Endodermal cell (in vitro differentiated cells): Measurements from ENCODE around the gene ZFP69B. TPM values are rescaled to one million over a fixed set of nuclear protein-coding genes. Genes with fewer than 3 reads are reported as not detected.

Source experiments
- DNase-seq: peaks from one replicate; pipeline ENCODE4 v3.0.0-alpha.2; 2017
- H3K27ac ChIP-seq: 2 replicates; pipeline ENCODE4 v1.5.1; 2013; ENCODE audit warnings: mild to moderate bottlenecking, low read depth, low read length, moderate library complexity
- H3K27me3 ChIP-seq: 2 replicates; pipeline ENCODE4 v1.6.1; 2013; ENCODE audit warnings: mild to moderate bottlenecking, low read length, moderate library complexity; ENCODE audit not compliant: insufficient read depth, control insufficient read depth, poor library complexity, severe bottlenecking
- H3K36me3 ChIP-seq: 2 replicates; pipeline ENCODE4 v1.7.0; 2013; ENCODE audit warnings: mild to moderate bottlenecking, low read length, moderate library complexity; ENCODE audit not compliant: control insufficient read depth, insufficient read depth
- H3K4me1 ChIP-seq: one replicate; pipeline ENCODE4 v1.7.0; 2013; ENCODE audit warnings: low read length; ENCODE audit not compliant: control insufficient read depth, insufficient read depth
- H3K4me3 ChIP-seq: 2 replicates; pipeline ENCODE4 v1.5.1; 2013; ENCODE audit warnings: mild to moderate bottlenecking, low read length, moderate library complexity
- H3K9ac ChIP-seq: 2 replicates; pipeline ENCODE4 v1.6.1; 2013; ENCODE audit warnings: mild to moderate bottlenecking, low read length, moderate library complexity; ENCODE audit not compliant: poor library complexity, severe bottlenecking; ENCODE audit errors: extremely low read depth
- H3K9me3 ChIP-seq: 2 replicates; pipeline ENCODE4 v1.6.1; 2013; ENCODE audit warnings: mild to moderate bottlenecking, low read length, moderate library complexity; ENCODE audit not compliant: control insufficient read depth
- H3K27ac Mint-ChIP-seq: 2 replicates; pipeline ENCODE4 v1.8.0; 2020; ENCODE audit warnings: mixed read lengths
- H3K27me3 Mint-ChIP-seq: 2 replicates; pipeline ENCODE4 v1.8.0; 2021; ENCODE audit warnings: mild to moderate bottlenecking, mixed read lengths; ENCODE audit not compliant: insufficient read depth
- H3K36me3 Mint-ChIP-seq: 2 replicates; pipeline ENCODE4 v1.8.0; 2020; ENCODE audit warnings: low read depth, mixed read lengths
- H3K4me1 Mint-ChIP-seq: 2 replicates; pipeline ENCODE4 v1.8.0; 2020; ENCODE audit warnings: mixed read lengths
- H3K4me3 Mint-ChIP-seq: 2 replicates; pipeline ENCODE4 v1.8.0; 2020; ENCODE audit warnings: mild to moderate bottlenecking, moderate library complexity, mixed read lengths
- H3K9me3 Mint-ChIP-seq: 2 replicates; pipeline ENCODE4 v1.8.0; 2020; ENCODE audit warnings: mild to moderate bottlenecking, mixed read lengths
- CTCF ChIP-seq: fragments of 200-600 bp; sonication (generic); conservative IDR thresholded peaks from 2 replicates; pipeline ENCODE4 v1.5.0; 2021; ENCODE audit warnings: antibody characterized with exemption, mild to moderate bottlenecking
- WGBS, 2 experiments: methylation state at CpG; one replicate each; pipeline versions ENCODE4 v1.1.5 to v1.1.7; 2013; ENCODE audit warnings: missing lambda C conversion rate in 2 of 2, mixed read lengths in 1 of 2; ENCODE audit not compliant: insufficient coverage in 1 of 2, insufficient read length in 1 of 2; 5-methylcytosine and 5-hydroxymethylcytosine counted together
- total RNA-seq, 2 donors: library from RNA; stranded (reverse); fragmentation: NEBNext Ultra II Directional in 1 of 2; extraction: Animal tissue kit (Norgen Biotek cat#: 25700) in 1 of 2; gene quantifications; 2 replicates in 1 of 2; 3 replicates in 1 of 2; pipeline ENCODE4 v1.2.1, GENCODE V29; 2021

Gene ZFP69B
- total RNA-seq, 2 donors from 2014 or later, result 7.7 to 10.3 TPM

- no peak overlapping the region for H3K4me3 ChIP-seq
- no peaks in the 10 kb centered on the region for H3K27me3 ChIP-seq
- H3K4me3 Mint-ChIP-seq, result no peak overlapping the region
- H3K9me3 Mint-ChIP-seq, result no peaks in the 10 kb centered on the region
- H3K4me1 Mint-ChIP-seq, result no peaks in the 10 kb centered on the region
- no peak for TF ChIP-seq CTCF
- H3K4me1 ChIP-seq, result no peaks in the 10 kb centered on the region
- H3K27ac ChIP-seq, result peak overlapping the region; percentile 76
- H3K27me3 Mint-ChIP-seq, result no peaks in the 10 kb centered on the region
- H3K27ac Mint-ChIP-seq, result no peak overlapping the region
- no peaks in the 10 kb centered on the region for H3K9me3 ChIP-seq
- 76 to 84% methylated on average over 7 to 15 of the region's 15 CpGs for WGBS, 2 experiments
- peaks cover 45% of the 10 kb centered on the region for H3K36me3 Mint-ChIP-seq
- no peak for DNase-seq
- peaks cover 56% of the 10 kb centered on the region for H3K36me3 ChIP-seq
- H3K9ac ChIP-seq, result no peak overlapping the region
These were observed 28.6 kb upstream of the ZFP69B start for GRCh38 chr1:40421431-40422384.

GRCh38 chr1:40422630-40423263 is 27.5 kb upstream of the ZFP69B start:
- peaks cover 34% of the 10 kb centered on the region for H3K36me3 Mint-ChIP-seq

DNA sequence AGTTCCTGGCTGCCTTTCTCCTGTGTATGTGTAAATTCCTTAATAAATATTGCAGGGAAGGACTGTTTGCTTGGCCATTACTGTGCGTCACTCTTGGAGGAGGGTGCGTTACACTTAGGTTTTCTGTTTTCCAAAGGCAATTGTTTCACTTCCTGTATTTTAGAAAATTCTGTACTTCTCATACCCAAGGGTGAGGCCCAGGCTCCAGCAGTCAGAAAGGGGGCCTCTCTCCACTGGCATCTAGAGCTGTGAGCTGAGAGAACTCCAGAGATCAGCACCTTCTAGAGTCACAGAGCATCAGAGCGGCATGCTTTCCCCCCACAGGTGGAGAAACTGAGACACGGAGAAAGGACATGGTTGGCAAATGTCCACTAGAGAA is 27.0 kb upstream of the ZFP69B start:
- DNase-seq, result no peak
- H3K9me3 ChIP-seq, result no peaks in the 10 kb centered on the region
- no peak overlapping the region for H3K4me3 Mint-ChIP-seq
- TF ChIP-seq CTCF, result no peak
- H3K27me3 Mint-ChIP-seq, result no peaks in the 10 kb centered on the region
- H3K4me1 ChIP-seq, result no peaks in the 10 kb centered on the region
- peaks cover 29% of the 10 kb centered on the region for H3K36me3 Mint-ChIP-seq
- no peaks in the 10 kb centered on the region for H3K9me3 Mint-ChIP-seq
- H3K27ac ChIP-seq, result no peak overlapping the region
- H3K27ac Mint-ChIP-seq, result no peak overlapping the region
- H3K4me3 ChIP-seq, result no peak overlapping the region
- H3K9ac ChIP-seq, result no peak overlapping the region
- 96 to 100% methylated on average over 3 to 4 of the region's 4 CpGs for WGBS, 2 experiments
- no peaks in the 10 kb centered on the region for H3K27me3 ChIP-seq
- H3K36me3 ChIP-seq, result peaks cover 41% of the 10 kb centered on the region
- H3K4me1 Mint-ChIP-seq, result no peaks in the 10 kb centered on the region

More at GRCh38 chr1:40422630-40423263, 27.5 kb upstream of the ZFP69B start:
- H3K27ac Mint-ChIP-seq, result no peak overlapping the region
- H3K36me3 ChIP-seq, result peaks cover 45% of the 10 kb centered on the region
- no peaks in the 10 kb centered on the region for H3K9me3 ChIP-seq
- no peak overlapping the region for H3K9ac ChIP-seq
- no peak for TF ChIP-seq CTCF
- no peaks in the 10 kb centered on the region for H3K27me3 Mint-ChIP-seq
- DNase-seq, result no peak
- H3K27ac ChIP-seq, result no peak overlapping the region
- no peaks in the 10 kb centered on the region for H3K27me3 ChIP-seq
- no peak overlapping the region for H3K4me3 ChIP-seq
- no peak overlapping the region for H3K4me3 Mint-ChIP-seq
- 90 to 94% methylated on average over 5 to 9 of the region's 11 CpGs for WGBS, 2 experiments
- no peaks in the 10 kb centered on the region for H3K4me1 ChIP-seq
- no peaks in the 10 kb centered on the region for H3K4me1 Mint-ChIP-seq
- H3K9me3 Mint-ChIP-seq, result no peaks in the 10 kb centered on the region
